ENCODE measurements around the gene TREM1.
"Not testable (repeated sequence)": the region's sequence is repeated elsewhere in the genome, so short reads cannot be mapped to it uniquely, and the experiment has no call there.

Gene TREM1

GRCh38 chr6:41257369-41258195, 28.9 kb downstream of the TREM1 start:
- no peak for DNase-seq

GRCh38 chr6:41256383-41256782, 30.1 kb downstream of the TREM1 start:
- DNase-seq = no peak

- no peak for DNase-seq
Observed at GRCh38 chr6:41255638-41256246, 30.7 kb downstream of the TREM1 start.

GRCh38 chr6:41255110-41255509, 31.4 kb downstream of the TREM1 start:
- no peak for DNase-seq

- DNase-seq = no peak
Observed at GRCh38 chr6:41252401-41253169, 33.9 kb downstream of the TREM1 start.

GRCh38 chr6:41247882-41248705, 38.4 kb downstream of the TREM1 start:
- no peak for DNase-seq

- DNase-seq = no peak
Observed at GRCh38 chr6:41247288-41247865, 39.1 kb downstream of the TREM1 start.

GRCh38 chr6:41246529-41246928, 40.0 kb downstream of the TREM1 start:
- not testable (repeated sequence) for DNase-seq

GRCh38 chr6:41239467-41240159, 46.9 kb downstream of the TREM1 start:
- DNase-seq = no peak

GRCh38 chr6:41237128-41237527, 49.4 kb downstream of the TREM1 start:
- DNase-seq = no peak

- DNase-seq = no peak
Observed at GRCh38 chr6:41236276-41236675, 50.2 kb downstream of the TREM1 start.

GRCh38 chr6:41232667-41233066, 53.8 kb downstream of the TREM1 start:
- no peak for DNase-seq

GRCh38 chr6:41231246-41231645, 55.2 kb downstream of the TREM1 start:
- DNase-seq = no peak

- DNase-seq = no peak
Observed at GRCh38 chr6:41229721-41230120, 56.8 kb downstream of the TREM1 start.

GRCh38 chr6:41228616-41229015, 57.9 kb downstream of the TREM1 start:
- DNase-seq = no peak

GRCh38 chr6:41228096-41228495, 58.4 kb downstream of the TREM1 start, which contains the start of gene TREML4:
Gene TREML4, plus strand, starts transcription at chr6:41228349. Its CDS starts 79 bp downstream, at chr6:41228428.
- DNase-seq = no peak

GRCh38 chr6:41226752-41227151, 59.7 kb downstream of the TREM1 start:
- no peak for DNase-seq

- no peak for DNase-seq
Observed at GRCh38 chr6:41224800-41225199, 61.7 kb downstream of the TREM1 start.
